GM19463 (cell line): ENCODE data around the gene AQP1.

Experiments
- ATAC-seq: cut with Tn5 transposase; IDR thresholded peaks from one replicate; pipeline ENCODE4 v1.9.1; 2021; ENCODE audit warnings: mild to moderate bottlenecking, moderate library complexity; ENCODE audit not compliant: unreplicated experiment

The AQP1 gene

GRCh38 chr7:30918676-30919075, 7.0 kb downstream of the AQP1 start:
- no peak for ATAC-seq

GRCh38 chr7:30920021-30920583, 8.4 kb downstream of the AQP1 start:
- no peak for ATAC-seq

- ATAC-seq = no peak
Observed at GRCh38 chr7:30920584-30921539, 9.2 kb downstream of the AQP1 start.

- ATAC-seq = no peak
Observed at GRCh38 chr7:30921540-30922401, 10.1 kb downstream of the AQP1 start.

- no peak for ATAC-seq
Observed at GRCh38 chr7:30922596-30922995, 10.9 kb downstream of the AQP1 start.

DNA sequence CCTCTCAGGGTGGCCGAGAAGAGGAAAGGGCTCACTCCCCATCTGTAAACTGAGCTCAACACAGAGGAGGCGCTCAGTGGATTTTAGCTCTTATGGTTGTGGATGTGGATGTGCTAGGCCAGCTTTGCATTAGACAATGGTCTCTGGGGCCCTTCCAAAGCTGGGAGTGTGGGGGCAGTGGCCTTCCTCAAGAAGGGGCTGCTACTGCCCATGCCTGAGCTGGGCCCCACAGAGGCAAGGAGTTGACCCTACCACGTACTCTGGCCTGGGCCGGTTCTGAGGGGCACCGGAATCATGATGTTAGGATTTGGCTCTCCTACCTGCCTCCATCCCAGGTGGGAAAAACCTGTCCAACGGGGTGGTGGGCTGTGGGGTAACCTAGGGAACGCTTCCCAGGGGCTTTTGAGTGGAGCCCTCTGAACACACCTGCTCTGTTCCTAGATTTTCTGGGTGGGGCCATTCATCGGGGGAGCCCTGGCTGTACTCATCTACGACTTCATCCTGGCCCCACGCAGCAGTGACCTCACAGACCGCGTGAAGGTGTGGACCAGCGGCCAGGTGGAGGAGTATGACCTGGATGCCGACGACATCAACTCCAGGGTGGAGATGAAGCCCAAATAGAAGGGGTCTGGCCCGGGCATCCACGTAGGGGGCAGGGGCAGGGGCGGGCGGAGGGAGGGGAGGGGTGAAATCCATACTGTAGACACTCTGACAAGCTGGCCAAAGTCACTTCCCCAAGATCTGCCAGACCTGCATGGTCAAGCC, 11.5 kb downstream of the AQP1 start:
- ATAC-seq = no peak

- ATAC-seq = no peak
Observed at GRCh38 chr7:30923774-30924413, 12.2 kb downstream of the AQP1 start.

GRCh38 chr7:30924624-30925023, 13.0 kb downstream of the AQP1 start:
- ATAC-seq = no peak

DNA sequence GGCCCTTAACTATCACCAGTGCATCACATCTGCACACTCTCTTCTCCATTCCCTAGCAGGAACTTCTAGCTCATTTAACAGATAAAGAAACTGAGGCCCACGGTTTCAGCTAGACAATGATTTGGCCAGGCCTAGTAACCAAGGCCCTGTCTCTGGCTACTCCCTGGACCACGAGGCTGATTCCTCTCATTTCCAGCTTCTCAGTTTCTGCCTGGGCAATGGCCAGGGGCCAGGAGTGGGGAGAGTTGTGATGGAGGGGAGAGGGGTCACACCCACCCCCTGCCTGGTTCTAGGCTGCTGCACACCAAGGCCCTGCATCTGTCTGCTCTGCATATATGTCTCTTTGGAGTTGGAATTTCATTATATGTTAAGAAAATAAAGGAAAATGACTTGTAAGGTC, 13.5 kb downstream of the AQP1 start:
- ATAC-seq = no peak

DNA sequence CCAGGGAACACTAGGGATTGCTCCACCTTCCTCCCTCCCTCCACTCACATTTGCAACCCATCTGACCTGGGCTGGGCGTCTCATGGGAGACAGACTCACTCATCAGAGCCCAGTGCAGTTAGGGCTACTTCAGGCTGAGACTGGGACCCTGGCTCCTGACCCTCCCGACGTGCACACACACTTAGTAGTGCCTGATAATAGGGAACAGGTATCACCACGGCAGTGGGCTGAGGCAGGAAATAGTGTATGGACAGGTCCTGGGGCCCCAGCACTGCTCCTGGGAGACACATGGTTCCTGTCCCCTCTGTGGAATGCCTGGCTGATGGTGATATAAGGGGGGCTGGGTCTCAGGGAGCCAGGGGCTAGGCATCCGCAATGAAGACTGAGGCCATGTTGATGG, 14.3 kb downstream of the AQP1 start:
- no peak for ATAC-seq

GRCh38 chr7:30926313-30926712, 14.7 kb downstream of the AQP1 start:
- no peak for ATAC-seq

DNA sequence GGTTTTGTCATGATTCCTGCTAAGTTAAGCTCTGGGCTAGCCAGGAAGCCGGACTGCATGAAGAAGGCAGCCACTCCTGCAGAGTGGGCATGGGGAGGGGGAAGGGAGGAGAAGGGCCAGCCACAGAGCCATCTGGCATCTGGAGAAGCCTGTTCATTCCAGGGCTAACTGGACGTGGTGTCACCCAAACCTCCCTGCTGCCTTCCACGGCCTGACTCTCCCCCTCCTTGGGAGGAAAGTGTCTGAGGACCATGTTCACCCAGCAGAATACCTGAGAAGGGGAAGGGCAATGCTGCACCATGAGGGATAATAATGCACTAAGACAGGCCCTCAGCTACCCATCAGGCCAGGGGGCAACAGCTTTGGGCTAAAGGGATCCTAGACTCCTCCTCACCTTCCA, 15.4 kb downstream of the AQP1 start:
- ATAC-seq = no peak

DNA sequence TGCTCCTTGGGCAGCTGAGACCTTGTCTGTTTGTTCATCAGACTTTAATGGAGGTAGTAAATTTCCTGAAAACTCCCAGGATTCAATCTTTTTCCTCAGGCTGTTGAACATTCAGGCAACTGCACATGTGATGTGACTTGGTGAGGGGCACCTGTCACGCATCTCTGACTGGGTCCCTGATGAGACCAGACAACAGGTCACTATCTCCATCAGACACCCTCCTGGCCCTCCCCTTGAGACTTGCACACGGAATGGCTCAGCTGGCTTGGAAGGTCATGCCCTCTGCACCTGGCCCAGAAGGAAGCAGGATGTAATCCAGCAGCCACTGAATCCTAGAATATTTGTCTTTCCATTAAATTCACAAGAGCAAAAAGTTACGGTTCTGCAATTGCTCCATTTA, 15.9 kb downstream of the AQP1 start:
- ATAC-seq = no peak

DNA sequence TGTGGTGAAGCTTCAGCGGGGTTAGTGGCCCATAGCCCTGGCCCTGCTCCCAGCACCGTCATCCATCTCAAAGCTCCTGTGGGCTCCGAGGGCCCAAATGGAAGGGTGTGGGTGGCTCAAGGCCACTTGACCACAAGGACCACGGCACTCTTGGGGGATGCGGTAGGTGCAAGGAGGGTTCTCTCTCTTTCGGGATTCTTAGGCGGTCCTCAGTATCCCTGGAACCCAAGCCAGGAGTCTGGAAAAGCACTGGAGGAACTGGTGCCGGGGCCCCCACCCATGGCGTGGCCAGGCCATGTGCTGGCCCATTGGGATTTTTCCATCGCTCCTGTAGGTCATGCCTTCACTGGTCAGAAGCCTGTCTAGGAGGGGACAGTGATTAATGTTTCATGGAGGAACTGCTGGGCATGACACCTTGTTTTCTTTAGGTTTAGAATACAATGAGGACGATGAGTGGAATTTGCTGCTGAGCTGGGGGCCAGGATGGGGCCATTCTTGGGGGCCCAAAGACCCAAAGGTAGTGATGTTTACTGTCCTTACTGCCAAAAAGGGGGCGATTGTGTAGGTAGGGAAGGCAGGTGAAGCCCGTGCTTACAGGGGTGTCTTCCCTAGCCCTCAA, 16.7 kb downstream of the AQP1 start:
- no peak for ATAC-seq

- no peak for ATAC-seq
Observed at GRCh38 chr7:30929686-30930085, 18.0 kb downstream of the AQP1 start.

DNA sequence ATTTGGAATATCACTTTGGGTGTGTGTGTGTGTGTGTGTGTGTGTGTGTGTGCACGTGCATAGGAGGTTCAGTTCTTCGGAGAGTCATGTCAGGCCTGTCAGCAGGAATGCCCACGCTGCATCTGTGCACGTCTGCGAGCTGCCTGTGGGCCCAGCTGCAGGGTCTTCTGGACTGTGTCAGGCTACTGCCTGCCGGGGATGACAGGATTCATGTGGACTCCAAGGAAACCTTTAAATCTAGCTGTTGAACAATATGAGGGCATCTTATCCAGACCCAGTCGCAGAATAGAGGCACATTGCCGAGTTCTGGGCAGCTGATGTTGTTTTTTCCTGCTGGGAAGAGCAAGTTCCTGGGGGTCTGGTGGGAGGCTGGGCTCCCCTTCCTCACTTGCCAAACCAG, 19.0 kb downstream of the AQP1 start:
- no peak for ATAC-seq

- no peak for ATAC-seq
Observed at GRCh38 chr7:30931161-30931928, 19.7 kb downstream of the AQP1 start.

GRCh38 chr7:30931929-30932540, 20.4 kb downstream of the AQP1 start:
- ATAC-seq = no peak

DNA sequence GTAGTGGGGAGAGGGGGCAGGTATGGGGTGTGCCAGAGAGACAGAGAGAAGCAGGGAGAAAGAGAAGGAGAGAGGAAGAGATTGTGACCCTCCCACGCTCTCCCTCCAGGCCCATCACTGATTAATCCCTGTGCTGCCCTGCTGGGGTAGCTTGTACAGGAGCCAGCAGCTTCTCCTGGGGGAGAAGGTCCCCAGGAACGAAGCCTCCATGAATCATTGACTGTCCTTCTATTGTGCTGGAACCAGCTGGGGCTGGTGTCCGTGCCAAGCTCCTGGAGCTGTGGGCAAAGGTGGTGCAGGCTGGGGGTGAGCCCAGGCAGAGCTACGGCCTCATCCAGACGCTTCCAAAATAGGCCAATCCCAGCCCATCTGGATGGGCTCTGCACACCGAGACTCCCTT, 20.9 kb downstream of the AQP1 start:
- ATAC-seq = no peak
